ENCODE results near the gene PTMS.
A peak's percentile ranks its signal among the peaks of the same experiment; 100 is the strongest.

PTMS gene

GRCh38 chr12:6766651-6767349, 637 bp downstream of the PTMS start:
- H3K4me3 ChIP-seq (ENCODE audit: low read depth, low read length) = peak overlapping the region; percentile 46
- DNase-seq (ENCODE audit: low read depth) = peak; percentile 74
- TF ChIP-seq POLR2A (IDR thresholded peaks at IDR 0.05; ENCODE audit: extremely low read depth, insufficient read length) (peak; percentile 25), CTCF (IDR thresholded peaks at IDR 0.05; ENCODE audit: low read depth, low read length) (peak; percentile 29), MYC (IDR thresholded peaks at IDR 0.05; ENCODE audit: low read depth, low read length) (peak; percentile 69; the same call in 1 of the 2 replicates), MAX (IDR thresholded peaks at IDR 0.05; ENCODE audit: low read depth, low read length) (peak; percentile 38; the same call in 1 of the 2 replicates)

- peak overlapping the region; percentile 46 for H3K4me3 ChIP-seq (ENCODE audit: low read depth, low read length)
- TF ChIP-seq MYC (IDR thresholded peaks at IDR 0.05; ENCODE audit: low read depth, low read length) = no peak
- no peak for TF ChIP-seq CTCF (IDR thresholded peaks at IDR 0.05; ENCODE audit: low read depth, low read length)
- TF ChIP-seq MAX (IDR thresholded peaks at IDR 0.05; ENCODE audit: low read depth, low read length) = no peak
- TF ChIP-seq POLR2A (IDR thresholded peaks at IDR 0.05; ENCODE audit: extremely low read depth, insufficient read length) = no peak
- DNase-seq (ENCODE audit: low read depth) = no peak
These were observed 1.5 kb downstream of the PTMS start for GRCh38 chr12:6767353-6768319.

GRCh38 chr12:6768437-6768914, 2.3 kb downstream of the PTMS start:
- no peak overlapping the region for H3K4me3 ChIP-seq (ENCODE audit: low read depth, low read length)
- DNase-seq (ENCODE audit: low read depth) = no peak
- no peak for TF ChIP-seq CTCF (IDR thresholded peaks at IDR 0.05; ENCODE audit: low read depth, low read length)
- no peak for TF ChIP-seq MAX (IDR thresholded peaks at IDR 0.05; ENCODE audit: low read depth, low read length)
- no peak for TF ChIP-seq MYC (IDR thresholded peaks at IDR 0.05; ENCODE audit: low read depth, low read length)
- TF ChIP-seq POLR2A (IDR thresholded peaks at IDR 0.05; ENCODE audit: extremely low read depth, insufficient read length) = no peak

- no peak for DNase-seq (ENCODE audit: low read depth)
- no peak overlapping the region for H3K4me3 ChIP-seq (ENCODE audit: low read depth, low read length)
- TF ChIP-seq CTCF (IDR thresholded peaks at IDR 0.05; ENCODE audit: low read depth, low read length) = no peak
- no peak for TF ChIP-seq POLR2A (IDR thresholded peaks at IDR 0.05; ENCODE audit: extremely low read depth, insufficient read length)
- TF ChIP-seq MYC (IDR thresholded peaks at IDR 0.05; ENCODE audit: low read depth, low read length) = no peak
- no peak for TF ChIP-seq MAX (IDR thresholded peaks at IDR 0.05; ENCODE audit: low read depth, low read length)
These were observed 2.8 kb downstream of the PTMS start for GRCh38 chr12:6768990-6769389.

- no peak for TF ChIP-seq POLR2A (IDR thresholded peaks at IDR 0.05; ENCODE audit: extremely low read depth, insufficient read length)
- no peak for TF ChIP-seq MAX (IDR thresholded peaks at IDR 0.05; ENCODE audit: low read depth, low read length)
- TF ChIP-seq MYC (IDR thresholded peaks at IDR 0.05; ENCODE audit: low read depth, low read length) = no peak
- TF ChIP-seq CTCF (IDR thresholded peaks at IDR 0.05; ENCODE audit: low read depth, low read length) = no peak
- no peak for DNase-seq (ENCODE audit: low read depth)
- no peak overlapping the region for H3K4me3 ChIP-seq (ENCODE audit: low read depth, low read length)
These were observed 3.5 kb downstream of the PTMS start for GRCh38 chr12:6769666-6770065.

All from NB4 (cell line).